HEK293 (cell line): Measurements from ENCODE around the gene SETD1B.
A peak's percentile ranks its signal among the peaks of the same experiment; 100 is the strongest.

Source experiments
- CTCF ChIA-PET: fragments of 350-600 bp; formaldehyde crosslinking; extraction: SDS; loops from one replicate; lab custom pipeline; 2021; ENCODE audit warnings: antibody characterized with exemption; lab: Yijun Ruan, JAX
- POLR2A ChIA-PET: fragments of 300-600 bp; formaldehyde crosslinking; extraction: SDS; loops from one replicate; lab custom pipeline; 2020; ENCODE audit warnings: antibody characterized with exemption, inconsistent platforms; lab: Yijun Ruan, JAX
- H3K27ac ChIP-seq: fragments of 200-500 bp; sonication (Bioruptor generic); 2 replicates; pipeline ENCODE4 v1.5.1; 2014; ENCODE audit warnings: low read depth, low read length, control low read depth, inconsistent platforms; ENCODE audit errors: extremely low read depth
- H3K36me3 ChIP-seq, 2 experiments: fragments of 200-500 bp in 1 of 2; sonication (Bioruptor generic) in 1 of 2; 1 replicate in 1 of 2; 2 replicates in 1 of 2; pipeline ENCODE4 v1.5.1; 2014 to 2017; ENCODE audit warnings: inconsistent platforms in 2 of 2, low read length in 2 of 2; ENCODE audit not compliant: control insufficient read depth in 2 of 2, insufficient read depth in 1 of 2
- H3K4me1 ChIP-seq: fragments of 200-500 bp; sonication (Bioruptor generic); 2 replicates; pipeline ENCODE4 v1.5.1; 2014; ENCODE audit warnings: mild to moderate bottlenecking, low read length, inconsistent platforms; ENCODE audit not compliant: control insufficient read depth, insufficient read depth
- H3K4me3 ChIP-seq: 2 replicates; pipeline ENCODE4 v1.5.1; 2011; ENCODE audit warnings: low read depth, mild to moderate bottlenecking, control low read depth, low read length, moderate library complexity
- H3K9me3 ChIP-seq: fragments of 200-500 bp; sonication (Bioruptor generic); 2 replicates; pipeline ENCODE4 v1.5.1; 2014; ENCODE audit warnings: low read depth, low read length, inconsistent platforms; ENCODE audit not compliant: control insufficient read depth, insufficient read depth
- IKZF3 ChIP-seq: fragments of 450-650 bp; IDR thresholded peaks from 2 replicates; pipeline ENCODE4 v1.5.0; 2018; ENCODE audit warnings: missing biosample characterization, mild to moderate bottlenecking, missing genetic modification characterization, moderate library complexity
- KLF1 ChIP-seq: fragments of 450-650 bp; formaldehyde crosslinking; IDR thresholded peaks from 2 replicates; pipeline ENCODE4 v1.5.1; 2016; ENCODE audit warnings: missing biosample characterization, missing genetic modification characterization
- KLF9 ChIP-seq: fragments of 450-650 bp; formaldehyde crosslinking; IDR thresholded peaks from 2 replicates; pipeline ENCODE4 v1.5.1; 2016; ENCODE audit warnings: missing biosample characterization, missing genetic modification characterization, low read depth
- MZF1 ChIP-seq: fragments of 450-650 bp; formaldehyde crosslinking; IDR thresholded peaks from 2 replicates; pipeline ENCODE4 v1.5.1; 2017; ENCODE audit warnings: missing biosample characterization, missing genetic modification characterization, borderline replicate concordance
- SCRT1 ChIP-seq: fragments of 450-650 bp; formaldehyde crosslinking; IDR thresholded peaks from 2 replicates; pipeline ENCODE4 v1.5.1; 2016; ENCODE audit warnings: missing biosample characterization, missing genetic modification characterization, borderline replicate concordance
- SCRT2 ChIP-seq: fragments of 450-650 bp; formaldehyde crosslinking; IDR thresholded peaks from 2 replicates; pipeline ENCODE4 v1.5.1; 2016; ENCODE audit warnings: missing biosample characterization, missing genetic modification characterization
- SETDB1 ChIP-seq: IDR thresholded peaks from one replicate; pipeline ENCODE4 v1.6.1; 2017; ENCODE audit warnings: mild to moderate bottlenecking, low read length, moderate library complexity, mixed read lengths; ENCODE audit not compliant: insufficient read length
- SP2 ChIP-seq: fragments of 450-650 bp; formaldehyde crosslinking; IDR thresholded peaks from 2 replicates; pipeline ENCODE4 v1.5.1; 2016; ENCODE audit warnings: missing biosample characterization, missing genetic modification characterization
- ZBTB17 ChIP-seq: fragments of 450-650 bp; formaldehyde crosslinking; IDR thresholded peaks from 2 replicates; pipeline ENCODE4 v1.5.1; 2016; ENCODE audit warnings: missing biosample characterization, missing genetic modification characterization
- ZBTB48 ChIP-seq: fragments of 450-650 bp; formaldehyde crosslinking; IDR thresholded peaks from 2 replicates; pipeline ENCODE4 v1.5.1; 2016; ENCODE audit warnings: missing biosample characterization, missing genetic modification characterization
- ZFP3 ChIP-seq: fragments of 450-650 bp; formaldehyde crosslinking; IDR thresholded peaks from 2 replicates; pipeline ENCODE4 v1.5.1; 2016; ENCODE audit warnings: low read depth, missing biosample characterization, missing genetic modification characterization
- ZNF302 ChIP-seq: fragments of 450-650 bp; formaldehyde crosslinking; IDR thresholded peaks from 2 replicates; pipeline ENCODE4 v1.5.1; 2016; ENCODE audit warnings: missing biosample characterization, missing genetic modification characterization, low read depth
- ZNF362 ChIP-seq: fragments of 450-650 bp; formaldehyde crosslinking; IDR thresholded peaks from 2 replicates; pipeline ENCODE4 v1.5.1; 2016; ENCODE audit warnings: missing biosample characterization, missing genetic modification characterization
- ZNF366 ChIP-seq: fragments of 450-650 bp; formaldehyde crosslinking; conservative IDR thresholded peaks from 2 replicates; pipeline ENCODE4 v1.5.1; 2016; ENCODE audit warnings: missing biosample characterization, missing genetic modification characterization
- ZNF600 ChIP-seq: fragments of 450-650 bp; formaldehyde crosslinking; IDR thresholded peaks from 2 replicates; pipeline ENCODE4 v1.5.1; 2016; ENCODE audit warnings: missing biosample characterization, missing genetic modification characterization
- ZNF654 ChIP-seq: fragments of 450-650 bp; formaldehyde crosslinking; IDR thresholded peaks from 2 replicates; pipeline ENCODE4 v1.5.1; 2016; ENCODE audit warnings: low read depth, missing biosample characterization, missing genetic modification characterization
- ZNF664 ChIP-seq: fragments of 450-650 bp; formaldehyde crosslinking; IDR thresholded peaks from 2 replicates; pipeline ENCODE4 v1.5.1; 2016; ENCODE audit warnings: missing biosample characterization, missing genetic modification characterization
- TF ChIP-seq, protein P1 (sequence below): fragments of 450-650 bp; formaldehyde crosslinking; IDR thresholded peaks from 2 replicates; pipeline ENCODE4 v1.5.1; 2016; ENCODE audit warnings: missing biosample characterization, missing genetic modification characterization
- TF ChIP-seq, protein P2 (sequence below): fragments of 450-650 bp; formaldehyde crosslinking; IDR thresholded peaks from 2 replicates; pipeline ENCODE4 v1.5.1; 2016; ENCODE audit warnings: missing biosample characterization, missing genetic modification characterization
- TF ChIP-seq, protein P3 (sequence below): fragments of 450-650 bp; formaldehyde crosslinking; optimal IDR thresholded peaks from 2 replicates; pipeline ENCODE3; 2016; ENCODE audit warnings: missing biosample characterization, mild to moderate bottlenecking, missing genetic modification characterization
- TF ChIP-seq, protein P4 (sequence below): fragments of 450-650 bp; formaldehyde crosslinking; IDR thresholded peaks from 2 replicates; pipeline ENCODE4 v1.5.1; 2017; ENCODE audit warnings: missing biosample characterization, missing genetic modification characterization

The SETD1B gene

GRCh38 chr12:121810833-121811433 is 7.1 kb downstream of the SETD1B start:
- H3K36me3 ChIP-seq, result peaks cover 20 to 82% of the 10 kb centered on the region in 2 experiments
- no peak overlapping the region for H3K4me3 ChIP-seq
- no peak overlapping the region for H3K27ac ChIP-seq
- H3K4me1 ChIP-seq, result peaks cover 9% of the 10 kb centered on the region
- peak; percentile 70; the same call in 1 of the 2 replicates for TF ChIP-seq MZF1 (tag by site-specific recombination)
- TF ChIP-seq ZFP3, result no peak
- no peak; the same call in 1 of the 2 replicates for TF ChIP-seq ZBTB48 (tag by site-specific recombination)
- 0 out of 2 replicates have a peak, but pooled peaks have one; percentile 16 for TF ChIP-seq SCRT2 (tag by site-specific recombination)
- CTCF ChIA-PET, result interaction anchor here (0.5 to 15.1 kb wide), 22 partner anchors 9 to 402 kb away, joined by 3 to 393 read pairs (median 5); partner anchors contain the start of genes PSMD9 and RHOF
- POLR2A ChIA-PET, result interaction anchor here (0.6 to 7.5 kb wide), 7 partner anchors 9 to 77 kb away, joined by 3 to 165 read pairs (median 5); partner anchors contain the start of genes PSMD9 and RHOF
- H3K9me3 ChIP-seq, result no peaks in the 10 kb centered on the region

DNA sequence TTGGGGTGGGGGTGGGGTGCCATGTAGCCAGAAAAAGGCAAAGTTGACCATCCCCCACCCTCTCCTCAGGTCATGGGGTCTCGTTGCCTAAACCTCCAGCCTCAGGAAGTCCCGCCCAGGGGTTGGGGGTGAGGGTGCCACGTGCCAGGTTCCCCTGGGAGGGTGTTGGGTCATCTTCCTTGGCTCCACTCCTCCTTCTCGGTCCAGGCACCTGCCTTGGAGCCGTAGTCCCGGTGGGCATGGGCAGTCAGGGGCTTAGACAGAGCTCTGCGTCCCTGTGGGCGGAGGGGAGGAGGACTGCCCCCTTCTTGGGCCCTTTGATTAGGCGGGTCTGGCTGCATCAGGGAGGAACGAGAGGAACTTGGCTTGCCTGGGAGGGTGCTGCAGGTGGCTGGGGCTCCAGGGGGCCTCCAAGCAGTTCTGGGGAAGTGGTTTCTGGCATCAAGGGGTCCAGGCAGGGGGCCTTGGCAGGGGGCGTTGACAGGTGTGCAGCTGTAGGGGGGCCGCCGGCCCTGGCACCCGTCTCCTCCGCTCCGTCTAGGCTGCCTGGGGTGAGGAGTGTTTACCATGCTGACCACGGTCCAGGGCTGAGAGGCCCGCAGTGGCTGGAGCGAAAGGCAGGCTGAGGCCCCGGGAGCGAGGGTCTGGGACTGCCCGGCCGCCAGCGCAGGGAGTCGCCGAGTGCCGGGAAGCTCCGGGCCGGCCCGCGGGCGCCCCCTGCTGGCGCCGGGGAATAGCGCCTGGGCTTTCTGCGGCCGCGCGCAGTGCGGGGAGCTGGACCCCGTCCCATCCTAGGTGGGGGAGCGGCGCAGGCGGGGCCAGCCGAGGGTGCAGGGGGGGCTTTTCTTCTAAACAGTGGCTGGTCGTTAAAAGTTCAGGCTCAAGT is 7.9 kb downstream of the SETD1B start:
- peak overlapping the region; percentile 33 for H3K4me3 ChIP-seq
- peaks cover 21 to 85% of the 10 kb centered on the region in 2 experiments for H3K36me3 ChIP-seq
- H3K9me3 ChIP-seq, result no peaks in the 10 kb centered on the region
- ChIA-PET CTCF (interaction anchor here (0.5 to 15.1 kb wide), 36 partner anchors 9 to 401 kb away, joined by 3 to 393 read pairs (median 4); partner anchors contain the start of gene RHOF), POLR2A (interaction anchor here (0.6 to 7.5 kb wide), 5 partner anchors 9 to 77 kb away, joined by 3 to 165 read pairs (median 12); partner anchors contain the start of genes PSMD9 and RHOF)
- H3K27ac ChIP-seq, result peak overlapping the region; percentile 34; the same call in 1 of the 2 replicates
- H3K4me1 ChIP-seq, result peaks cover 5% of the 10 kb centered on the region; the same call in 1 of the 2 replicates
- TF ChIP-seq, protein P1, sequence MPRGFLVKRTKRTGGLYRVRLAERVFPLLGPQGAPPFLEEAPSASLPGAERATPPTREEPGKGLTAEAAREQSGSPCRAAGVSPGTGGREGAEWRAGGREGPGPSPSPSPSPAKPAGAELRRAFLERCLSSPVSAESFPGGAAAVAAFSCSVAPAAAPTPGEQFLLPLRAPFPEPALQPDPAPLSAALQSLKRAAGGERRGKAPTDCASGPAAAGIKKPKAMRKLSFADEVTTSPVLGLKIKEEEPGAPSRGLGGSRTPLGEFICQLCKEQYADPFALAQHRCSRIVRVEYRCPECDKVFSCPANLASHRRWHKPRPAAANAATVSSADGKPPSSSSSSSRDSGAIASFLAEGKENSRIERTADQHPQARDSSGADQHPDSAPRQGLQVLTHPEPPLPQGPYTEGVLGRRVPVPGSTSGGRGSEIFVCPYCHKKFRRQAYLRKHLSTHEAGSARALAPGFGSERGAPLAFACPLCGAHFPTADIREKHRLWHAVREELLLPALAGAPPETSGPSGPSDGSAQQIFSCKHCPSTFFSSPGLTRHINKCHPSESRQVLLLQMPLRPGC (tag by site-specific recombination), result no peak
- TF ChIP-seq IKZF3 (tag by site-specific recombination) (peak; percentile 85), SCRT2 (tag by site-specific recombination) (peak; percentile 58), SETDB1 (no peak), ZNF302 (tag by site-specific recombination) (no peak), ZNF366 (tag by site-specific recombination) (0 out of 2 replicates have a peak, but pooled peaks have one; percentile 14), SCRT1 (tag by site-specific recombination) (no peak; the same call in 1 of the 2 replicates), ZNF664 (tag by site-specific recombination) (no peak), SP2 (tag by site-specific recombination) (peak; percentile 76), ZNF362 (no peak), ZNF654 (tag by site-specific recombination) (peak; percentile 48), KLF9 (peak; percentile 9; the same call in 1 of the 2 replicates), KLF1 (tag by site-specific recombination) (peak; percentile 26; the same call in 1 of the 2 replicates), ZNF600 (tag by site-specific recombination) (0 out of 2 replicates have a peak, but pooled peaks have one; percentile 36), ZBTB17 (tag by site-specific recombination) (peak; percentile 76)
- TF ChIP-seq, protein P2, sequence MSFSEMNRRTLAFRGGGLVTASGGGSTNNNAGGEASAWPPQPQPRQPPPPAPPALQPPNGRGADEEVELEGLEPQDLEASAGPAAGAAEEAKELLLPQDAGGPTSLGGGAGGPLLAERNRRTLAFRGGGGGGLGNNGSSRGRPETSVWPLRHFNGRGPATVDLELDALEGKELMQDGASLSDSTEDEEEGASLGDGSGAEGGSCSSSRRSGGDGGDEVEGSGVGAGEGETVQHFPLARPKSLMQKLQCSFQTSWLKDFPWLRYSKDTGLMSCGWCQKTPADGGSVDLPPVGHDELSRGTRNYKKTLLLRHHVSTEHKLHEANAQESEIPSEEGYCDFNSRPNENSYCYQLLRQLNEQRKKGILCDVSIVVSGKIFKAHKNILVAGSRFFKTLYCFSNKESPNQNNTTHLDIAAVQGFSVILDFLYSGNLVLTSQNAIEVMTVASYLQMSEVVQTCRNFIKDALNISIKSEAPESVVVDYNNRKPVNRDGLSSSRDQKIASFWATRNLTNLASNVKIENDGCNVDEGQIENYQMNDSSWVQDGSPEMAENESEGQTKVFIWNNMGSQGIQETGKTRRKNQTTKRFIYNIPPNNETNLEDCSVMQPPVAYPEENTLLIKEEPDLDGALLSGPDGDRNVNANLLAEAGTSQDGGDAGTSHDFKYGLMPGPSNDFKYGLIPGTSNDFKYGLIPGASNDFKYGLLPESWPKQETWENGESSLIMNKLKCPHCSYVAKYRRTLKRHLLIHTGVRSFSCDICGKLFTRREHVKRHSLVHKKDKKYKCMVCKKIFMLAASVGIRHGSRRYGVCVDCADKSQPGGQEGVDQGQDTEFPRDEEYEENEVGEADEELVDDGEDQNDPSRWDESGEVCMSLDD (tag by site-specific recombination), result 0 out of 2 replicates have a peak, but pooled peaks have one; percentile 33
- TF ChIP-seq, protein P3, sequence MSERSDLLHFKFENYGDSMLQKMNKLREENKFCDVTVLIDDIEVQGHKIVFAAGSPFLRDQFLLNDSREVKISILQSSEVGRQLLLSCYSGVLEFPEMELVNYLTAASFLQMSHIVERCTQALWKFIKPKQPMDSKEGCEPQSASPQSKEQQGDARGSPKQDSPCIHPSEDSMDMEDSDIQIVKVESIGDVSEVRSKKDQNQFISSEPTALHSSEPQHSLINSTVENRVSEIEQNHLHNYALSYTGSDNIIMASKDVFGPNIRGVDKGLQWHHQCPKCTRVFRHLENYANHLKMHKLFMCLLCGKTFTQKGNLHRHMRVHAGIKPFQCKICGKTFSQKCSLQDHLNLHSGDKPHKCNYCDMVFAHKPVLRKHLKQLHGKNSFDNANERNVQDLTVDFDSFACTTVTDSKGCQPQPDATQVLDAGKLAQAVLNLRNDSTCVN, result peak; percentile 59
- TF ChIP-seq, protein P4, sequence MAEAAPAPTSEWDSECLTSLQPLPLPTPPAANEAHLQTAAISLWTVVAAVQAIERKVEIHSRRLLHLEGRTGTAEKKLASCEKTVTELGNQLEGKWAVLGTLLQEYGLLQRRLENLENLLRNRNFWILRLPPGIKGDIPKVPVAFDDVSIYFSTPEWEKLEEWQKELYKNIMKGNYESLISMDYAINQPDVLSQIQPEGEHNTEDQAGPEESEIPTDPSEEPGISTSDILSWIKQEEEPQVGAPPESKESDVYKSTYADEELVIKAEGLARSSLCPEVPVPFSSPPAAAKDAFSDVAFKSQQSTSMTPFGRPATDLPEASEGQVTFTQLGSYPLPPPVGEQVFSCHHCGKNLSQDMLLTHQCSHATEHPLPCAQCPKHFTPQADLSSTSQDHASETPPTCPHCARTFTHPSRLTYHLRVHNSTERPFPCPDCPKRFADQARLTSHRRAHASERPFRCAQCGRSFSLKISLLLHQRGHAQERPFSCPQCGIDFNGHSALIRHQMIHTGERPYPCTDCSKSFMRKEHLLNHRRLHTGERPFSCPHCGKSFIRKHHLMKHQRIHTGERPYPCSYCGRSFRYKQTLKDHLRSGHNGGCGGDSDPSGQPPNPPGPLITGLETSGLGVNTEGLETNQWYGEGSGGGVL (tag by site-specific recombination), result peak; percentile 35; the same call in 1 of the 2 replicates
